Measurements from ENCODE around the gene KRT33B.

GRCh38 chr17:41324180-41325075, 45.2 kb downstream of the KRT33B start:
- no peak for TF ChIP-seq CTCF (IDR thresholded peaks at IDR 0.05; ENCODE audit: insufficient read depth, low read length, poor library complexity, severe bottlenecking)
- no peak for TF ChIP-seq EZH2phosphoT487 (conservative IDR thresholded peaks at IDR 0.05; ENCODE audit: low read length)

All from SU-DHL-6 (cell line).